ENCODE measurements around the gene NT5DC3. TPM values are rescaled to one million over a fixed set of nuclear protein-coding genes. Genes with fewer than 3 reads are reported as not detected.

Gene NT5DC3
- total RNA-seq, 1 experiment from 2014 or later = 19.7 TPM

- H3K36me3 ChIP-seq (ENCODE audit: insufficient read depth, low read length, poor library complexity, severe bottlenecking) = no peaks in the 10 kb centered on the region
- no peaks in the 10 kb centered on the region for H3K9me3 ChIP-seq (ENCODE audit: low read depth, low read length, poor library complexity, severe bottlenecking)
- no peaks in the 10 kb centered on the region for H3K4me1 ChIP-seq (ENCODE audit: insufficient read depth, low read length, poor library complexity, severe bottlenecking)
- DNase-seq (ENCODE audit: low spot score) = no peak
- TF ChIP-seq CTCF (conservative IDR thresholded peaks at IDR 0.05; ENCODE audit: low read depth, low read length) = no peak
- no peak for TF ChIP-seq EZH2 (IDR thresholded peaks at IDR 0.05; ENCODE audit: borderline replicate concordance, low read depth, low read length, poor library complexity, severe bottlenecking)
- BruUV-seq (replicated peaks) = no TSS peak
- no peak overlapping the region for H3K4me3 ChIP-seq (ENCODE audit: low read depth, low read length, poor library complexity, severe bottlenecking)
- H3K27ac ChIP-seq (ENCODE audit: low read depth, low read length, poor library complexity, severe bottlenecking) = no peak overlapping the region
- intact Hi-C loops (cut with micrococcal nuclease; ENCODE audit: unreplicated experiment) = no loop called here
- ChIA-PET POLR2A (ENCODE audit: low non-redundant PET) (no interaction called here), CTCF (no interaction called here)
- peaks cover 30% of the 10 kb centered on the region for H3K27me3 ChIP-seq (replicated peaks; ENCODE audit: insufficient read depth, low read depth, low read length, poor library complexity)
These were observed 115.6 kb downstream of the NT5DC3 start for GRCh38 chr12:103725398-103725797.

Other genes starting within 250 kb of the NT5DC3 start
- 955 and 970 TPM in 2 replicates for gene HSP90B1, start 89.2 kb upstream of the NT5DC3 start, total RNA-seq (2021)
- 54.1 and 59.4 TPM in 2 replicates for gene TDG, start 124.6 kb upstream of the NT5DC3 start, total RNA-seq (2021)
- 0.61 TPM in 1 of 2 replicates, not detected in the other for gene GLT8D2, start 209.0 kb upstream of the NT5DC3 start, total RNA-seq (2021)
- 8.0 and 8.5 TPM in 2 replicates for gene HCFC2, start 223.3 kb upstream of the NT5DC3 start, total RNA-seq (2021)

All from A673 (cell line).